Right lobe of liver (tissue), 6 donors: ENCODE measurements around the gene POLN. TPM values are rescaled to one million over a fixed set of nuclear protein-coding genes. Genes with fewer than 3 reads are reported as not detected.

Experiments
- ATAC-seq, 4 donors: fragments of 200-7000 bp; cut with Tn5 transposase; one replicate each; pipeline ENCODE4 v1.9.1; 2020; ENCODE audit warnings: mild to moderate bottlenecking in 4 of 4, moderate library complexity in 4 of 4
- DNase-seq, 3 donors: peaks; one replicate each; pipeline ENCODE4 v3.0.0-alpha.2; 2020
- H3K27ac ChIP-seq, 3 donors: fragments of 200-600 bp; one replicate each; pipeline ENCODE4 v1.8.0; 2022
- H3K27me3 ChIP-seq, 2 donors: fragments of 200-600 bp; one replicate each; pipeline ENCODE4 v1.8.0; 2022
- H3K36me3 ChIP-seq, 4 donors: fragments of 200-600 bp; sonication (generic) in 1 of 4; one replicate each; pipeline versions ENCODE4 v1.5.1 to v1.8.0; 2017 to 2022; ENCODE audit warnings: control low read depth in 1 of 4
- H3K4me1 ChIP-seq, 4 donors: fragments of 200-600 bp; sonication (generic) in 1 of 4; one replicate each; pipeline versions ENCODE4 v1.5.1 to v1.8.0; 2017 to 2022; ENCODE audit warnings: control low read depth in 1 of 4
- H3K4me3 ChIP-seq, 3 donors: fragments of 200-600 bp; one replicate each; pipeline ENCODE4 v1.8.0; 2022
- H3K9me3 ChIP-seq, 4 donors: fragments of 200-600 bp; sonication (generic) in 1 of 4; one replicate each; pipeline versions ENCODE4 v1.5.1 to v1.8.0; 2017 to 2022; ENCODE audit warnings: control low read depth in 1 of 4
- CTCF ChIP-seq, 4 donors: fragments of 200-600 bp in 3 of 4; fragments of 450-650 bp in 1 of 4; IDR thresholded peaks; one replicate each; pipeline versions ENCODE4 v1.5.1 to v1.8.0; 2016 to 2022; ENCODE audit warnings: antibody characterized with exemption in 4 of 4, mild to moderate bottlenecking in 2 of 4
- POLR2A ChIP-seq: fragments of 450-650 bp; IDR thresholded peaks from one replicate; pipeline ENCODE4 v1.6.1; 2017; ENCODE audit warnings: antibody characterized with exemption, mild to moderate bottlenecking
- WGBS: methylation state at CpG from one replicate; pipeline ENCODE4 v1.1.6; 2018; ENCODE audit warnings: low coverage, low lambda C conversion rate; ENCODE audit not compliant: insufficient coverage; ENCODE audit errors: missing lambda C conversion rate; 5-methylcytosine and 5-hydroxymethylcytosine counted together
- intact Hi-C, 2 donors: fragments of 100-400 bp; cut with DNase I; formaldehyde crosslinking; loops; one replicate each; pipeline versions ENCODE4 v1.11.2 to v1.14.1; 2022
- total RNA-seq, 6 experiments: library from RNA; depleted of rRNA in 2 of 6; stranded (reverse); fragments of >200 nt in 2 of 6; fragmentation: NEBNext Ultra II Directional in 3 of 6; extraction: Animal tissue kit (Norgen Biotek cat#: 25700) in 3 of 6; gene quantifications; one replicate each; pipeline versions ENCODE4 v1.1.0 to v1.2.4, GENCODE V29; 2016 to 2023
- donor health status: DM: no; HTN: yes; CAD: no.
- donor health status: DM: no; HTN: no; CAD: no.
- donor health status: DM: no; HTN: no; CAD: no.
- donor health status: DM: no; HTN: yes; CAD: no.
- donor health status: DM: no; HTN: yes; CAD: no.

Gene POLN
- total RNA-seq, 6 experiments from 2014 or later = 0.87 to 2.5 (median 1.4) TPM

GRCh38 chr4:2047781-2048581, 193.9 kb downstream of the POLN start:
- peak in 2 of 3 donors; percentile 35 to 40 for DNase-seq

GRCh38 chr4:2047031-2047660, 194.8 kb downstream of the POLN start:
- TF ChIP-seq CTCF (IDR thresholded peaks at IDR 0.05) = no peak
- TF ChIP-seq POLR2A = no peak
- Histone ChIP-seq H3K9me3 (no peaks in the 10 kb centered on the region), H3K27me3 (no peaks in the 10 kb centered on the region), H3K4me1 (peaks cover 0 to 6% (median 0%) of the 10 kb centered on the region in 4 donors), H3K27ac (no peak overlapping the region), H3K4me3 (no peak overlapping the region), H3K36me3 (no peaks in the 10 kb centered on the region)
- WGBS = 46% methylated on average over 9 of the region's 57 CpGs
- intact Hi-C loops = no loop called here
- ATAC-seq = no peak
- peak in 2 of 3 donors; percentile 27 to 49 for DNase-seq

More at GRCh38 chr4:2047781-2048581, 193.9 kb downstream of the POLN start:
- 81% methylated on average over 8 of the region's 25 CpGs for WGBS
- no peak for TF ChIP-seq CTCF (IDR thresholded peaks at IDR 0.05)
- TF ChIP-seq POLR2A = no peak
- Histone ChIP-seq H3K4me3 (no peak overlapping the region), H3K36me3 (no peaks in the 10 kb centered on the region), H3K27ac (no peak overlapping the region), H3K9me3 (no peaks in the 10 kb centered on the region), H3K27me3 (no peaks in the 10 kb centered on the region), H3K4me1 (no peaks in the 10 kb centered on the region)
- ATAC-seq = no peak
- intact Hi-C loops = no loop called here

- no peak overlapping the region for H3K27ac ChIP-seq
- H3K9me3 ChIP-seq = no peaks in the 10 kb centered on the region
- TF ChIP-seq POLR2A (no peak), CTCF (IDR thresholded peaks at IDR 0.05) (no peak)
- peaks cover 0 to 5% of the 10 kb centered on the region in 2 donors for H3K27me3 ChIP-seq
- H3K36me3 ChIP-seq = no peaks in the 10 kb centered on the region
- no peak overlapping the region for H3K4me3 ChIP-seq
- WGBS = 70% methylated on average over 6 of the region's 28 CpGs
- ATAC-seq = no peak
- peak in 2 of 3 donors; percentile 30 to 41 for DNase-seq
- intact Hi-C loops = no loop called here
- peaks cover 0 to 15% (median 3%) of the 10 kb centered on the region in 4 donors for H3K4me1 ChIP-seq
Measured at GRCh38 chr4:2046031-2046961, 195.6 kb downstream of the POLN start.

- H3K4me1 ChIP-seq = peaks cover 0 to 20% (median 5%) of the 10 kb centered on the region in 4 donors
- WGBS = 80% methylated on average over 8 of the region's 11 CpGs
- no peaks in the 10 kb centered on the region for H3K36me3 ChIP-seq
- TF ChIP-seq POLR2A (no peak), CTCF (IDR thresholded peaks at IDR 0.05) (no peak)
- no peak overlapping the region for H3K27ac ChIP-seq
- H3K27me3 ChIP-seq = peaks cover 0 to 13% of the 10 kb centered on the region in 2 donors
- peak in 1 of 3 donors; percentile 47 for DNase-seq
- intact Hi-C loops = no loop called here
- H3K9me3 ChIP-seq = no peaks in the 10 kb centered on the region
- no peak overlapping the region for H3K4me3 ChIP-seq
- ATAC-seq = no peak
Measured at GRCh38 chr4:2045518-2045951, 196.4 kb downstream of the POLN start.
